ENCODE data around the gene TH.

The TH gene

GRCh38 chr11:2139621-2140337 is 31.8 kb downstream of the TH start:
- DNase-seq = no peak

DNA sequence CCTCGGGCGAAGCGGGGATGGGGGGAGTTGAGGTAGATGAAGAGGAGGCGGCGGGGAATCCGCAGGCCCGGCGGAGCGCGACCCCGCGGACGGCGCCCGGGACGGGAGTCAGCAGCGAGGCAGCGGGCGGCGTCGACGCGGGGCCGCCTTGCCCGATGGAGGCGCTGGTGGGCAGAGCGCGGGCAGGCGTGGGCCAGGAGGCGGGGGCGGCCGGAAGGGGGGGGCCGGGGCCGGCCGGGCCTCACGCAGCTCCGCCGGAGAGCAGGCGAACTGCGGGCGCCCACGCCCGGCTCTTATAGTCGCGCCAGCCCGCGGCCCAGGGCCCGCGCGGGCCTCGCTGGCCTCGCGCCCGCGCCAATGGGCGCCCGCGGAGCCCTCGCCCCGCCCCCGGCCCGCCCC is 32.5 kb downstream of the TH start, which contains the start of gene IGF2:
Gene IGF2, minus strand, starts transcription at position 267 of the 399 bp plus-strand sequence. CDS start 3,866 bp downstream, outside the sequence.
- no peak for DNase-seq

DNA sequence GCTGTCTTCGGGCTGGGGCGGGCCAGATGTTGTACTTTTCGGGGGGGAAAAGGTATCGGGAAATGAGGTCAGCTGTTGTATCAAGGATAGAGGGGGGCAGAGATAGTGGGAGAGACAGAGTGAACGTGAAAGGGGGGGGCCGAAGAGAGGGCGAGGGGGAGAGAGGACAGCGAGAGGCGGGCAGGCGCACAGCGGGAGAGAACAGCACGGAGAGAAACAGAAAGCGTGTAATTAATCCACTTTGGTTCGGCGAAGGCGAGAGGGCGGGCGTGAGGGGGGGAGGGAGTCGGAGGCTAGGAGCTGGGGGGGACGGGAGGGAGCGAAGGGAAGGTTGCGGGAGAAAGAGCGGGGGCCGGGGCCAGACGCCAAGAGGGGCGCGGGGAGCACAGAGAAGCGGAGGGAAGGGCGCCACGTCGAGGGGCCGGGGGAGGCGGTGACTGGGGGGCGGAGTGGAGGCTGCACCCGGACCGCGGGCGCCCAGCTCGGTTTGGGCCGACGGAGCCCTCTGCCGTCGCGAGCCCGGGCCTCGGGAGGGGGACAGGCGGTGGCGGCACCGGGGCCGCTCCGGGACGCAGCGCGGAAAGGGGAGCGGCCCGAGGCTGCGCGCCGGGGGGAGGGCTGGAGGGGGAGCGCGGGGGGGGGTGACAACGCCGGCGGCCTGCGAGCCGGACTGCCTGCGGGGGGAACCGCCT is 33.0 kb downstream of the TH start:
- peak; percentile 13 for DNase-seq

DNA sequence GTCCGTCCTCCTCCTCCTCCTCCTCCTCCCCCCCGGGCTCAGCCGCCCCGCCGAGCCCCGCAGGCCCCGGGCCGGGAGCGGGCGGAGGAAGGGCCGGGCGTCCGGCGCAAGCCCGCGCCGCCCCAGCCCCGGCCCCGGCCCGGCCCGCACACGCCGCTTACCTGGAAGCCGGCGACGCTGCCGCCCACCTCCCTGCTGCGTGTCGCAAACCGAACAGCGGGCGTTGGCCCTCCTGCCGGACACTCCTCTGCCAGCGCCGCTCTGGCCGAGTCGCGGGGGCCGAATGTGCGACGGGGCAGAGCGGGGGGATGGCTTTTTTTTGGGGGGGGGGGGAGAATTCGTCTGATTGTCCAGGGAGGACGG is 33.6 kb downstream of the TH start:
- no peak for DNase-seq

DNA sequence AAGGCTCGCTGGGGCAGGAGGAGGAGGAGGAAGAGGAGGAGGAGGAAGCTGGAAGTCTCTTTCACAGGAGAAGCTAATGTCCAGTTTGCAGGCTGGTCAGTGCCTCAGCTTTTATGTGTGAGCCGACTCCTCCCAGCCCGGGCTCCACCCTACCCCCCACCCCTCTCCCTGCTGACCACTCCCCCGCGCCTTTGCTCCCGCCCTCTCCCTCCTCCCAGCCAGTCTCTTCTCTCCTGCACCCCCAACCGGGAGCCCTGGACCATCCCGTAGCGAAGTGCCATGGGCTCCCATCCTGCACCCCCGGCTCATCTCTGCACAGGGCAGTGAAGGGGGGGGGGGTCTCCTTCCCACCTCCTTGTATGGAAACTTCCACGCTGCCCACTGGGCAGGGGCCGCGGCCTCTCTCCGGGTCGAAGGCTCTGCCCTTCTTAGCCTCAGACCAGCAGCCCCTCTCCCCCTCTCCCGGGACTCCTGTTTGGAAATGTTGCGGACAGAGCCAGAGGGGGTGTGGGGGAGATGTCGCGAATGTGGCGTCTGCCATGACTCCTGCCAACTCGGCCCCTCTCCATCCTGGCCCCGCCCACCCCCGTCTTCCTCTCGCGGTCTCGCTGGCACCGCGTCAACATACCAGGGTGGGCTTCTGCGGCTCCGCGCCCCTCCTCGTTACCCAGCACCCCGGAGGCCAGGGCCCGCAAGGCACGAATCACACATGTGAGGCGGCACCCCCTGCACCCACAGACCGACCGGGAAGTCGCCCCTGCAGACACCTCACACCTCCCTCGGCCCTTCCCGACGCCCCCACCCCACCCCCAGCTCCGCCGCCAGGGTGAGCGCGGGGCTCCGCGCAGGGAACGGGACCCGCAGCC is 34.2 kb downstream of the TH start:
- no peak for DNase-seq

DNA sequence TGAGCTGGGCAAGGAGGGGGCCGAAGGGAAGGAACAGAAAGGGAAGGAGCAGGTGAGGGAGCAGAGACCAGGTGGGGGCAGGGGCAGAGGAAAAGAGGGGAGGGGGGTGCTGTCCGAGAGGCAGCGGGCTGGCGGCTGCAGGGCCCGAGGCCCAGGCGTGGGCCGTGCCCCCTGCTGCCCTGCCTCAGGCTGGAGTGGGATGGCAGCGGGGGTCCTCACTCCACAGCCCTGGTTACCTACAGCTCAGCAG is 34.7 kb downstream of the TH start:
- DNase-seq = no peak

DNA sequence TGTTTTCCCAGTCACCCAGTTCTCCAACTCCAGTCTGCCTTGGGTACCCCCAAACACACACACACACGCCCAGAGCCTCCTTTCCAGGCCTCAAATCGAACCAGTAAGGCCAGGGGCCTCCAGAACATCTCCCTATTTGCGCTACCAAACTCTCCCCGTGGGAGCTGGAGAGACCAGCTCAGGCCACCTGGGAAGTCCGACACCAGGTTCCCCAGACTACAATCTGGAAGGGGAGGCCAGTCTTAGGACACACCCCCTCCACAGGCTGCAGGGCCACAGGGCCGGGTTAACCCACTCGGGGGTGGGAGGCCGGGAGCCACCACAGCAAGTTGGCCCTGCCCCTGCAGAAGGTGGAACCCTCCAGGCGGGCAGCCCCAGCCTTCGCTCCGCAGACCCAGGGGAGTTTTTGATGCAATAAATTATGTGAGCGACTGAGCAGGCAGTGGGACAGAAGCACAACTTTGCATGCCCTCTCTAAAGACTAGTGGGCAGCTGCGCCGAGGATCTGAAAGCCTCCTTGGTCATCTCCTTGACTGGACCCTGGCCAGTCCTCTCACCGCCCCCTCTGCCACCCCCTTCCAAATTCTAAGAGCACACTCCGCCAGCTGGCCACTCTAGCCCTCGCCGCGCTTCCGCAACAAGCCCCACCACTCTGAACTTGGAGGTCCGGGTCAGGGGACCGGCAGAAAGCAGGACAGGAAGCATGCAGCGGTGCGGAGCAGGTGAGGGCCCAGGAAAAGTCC is 35.2 kb downstream of the TH start:
- no peak for DNase-seq

DNA sequence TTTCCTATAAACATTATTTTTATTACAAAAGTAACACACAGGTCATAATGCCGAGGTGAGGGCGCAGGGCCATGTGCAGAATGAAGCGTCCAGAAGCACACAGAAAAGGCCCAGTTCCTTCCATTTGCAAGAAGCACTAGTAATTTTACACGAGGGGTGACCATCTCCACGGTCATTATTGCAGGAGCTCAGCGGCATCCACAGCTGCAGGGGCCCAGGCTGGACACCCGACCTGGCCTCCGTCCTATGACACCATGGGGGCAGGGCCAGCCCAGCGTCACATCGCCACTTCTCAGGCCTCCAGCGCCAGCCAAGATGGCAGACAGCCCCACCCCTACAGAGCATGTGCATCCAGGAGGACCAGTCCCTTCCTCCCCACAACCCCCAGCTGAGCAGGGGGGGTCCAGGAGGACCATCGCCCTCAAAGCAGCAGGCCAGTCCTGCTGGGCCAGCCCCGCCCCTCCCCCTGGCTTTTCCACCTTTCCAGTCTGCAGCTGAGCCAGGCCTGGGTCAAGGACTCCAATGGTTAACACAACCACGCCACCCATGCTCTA is 35.9 kb downstream of the TH start:
- DNase-seq = no peak

DNA sequence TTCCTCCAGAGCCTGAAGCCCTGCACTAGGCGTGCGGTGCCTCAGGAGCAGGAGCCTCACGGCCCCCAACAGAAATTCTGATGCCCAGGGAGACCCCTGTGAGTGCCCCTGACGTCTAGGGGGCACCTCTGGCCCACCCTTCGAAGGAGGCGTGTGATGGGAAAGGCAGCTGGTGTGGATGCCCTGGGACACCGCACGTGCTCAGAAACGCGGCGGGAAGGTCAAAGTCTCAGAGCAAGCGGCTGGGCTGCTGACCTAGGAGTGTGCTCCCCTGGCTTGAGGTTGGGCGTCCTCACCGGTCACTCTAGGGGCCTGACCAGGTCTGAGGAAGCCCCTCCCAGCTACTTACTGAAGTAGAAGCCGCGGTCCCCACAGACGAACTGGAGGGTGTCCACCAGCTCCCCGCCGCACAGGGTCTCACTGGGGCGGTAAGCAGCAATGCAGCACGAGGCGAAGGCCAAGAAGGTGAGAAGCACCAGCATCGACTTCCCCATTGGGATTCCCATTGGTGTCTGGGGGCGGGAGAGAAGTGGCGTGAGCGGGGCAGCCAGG is 36.5 kb downstream of the TH start:
- no peak for DNase-seq

DNA sequence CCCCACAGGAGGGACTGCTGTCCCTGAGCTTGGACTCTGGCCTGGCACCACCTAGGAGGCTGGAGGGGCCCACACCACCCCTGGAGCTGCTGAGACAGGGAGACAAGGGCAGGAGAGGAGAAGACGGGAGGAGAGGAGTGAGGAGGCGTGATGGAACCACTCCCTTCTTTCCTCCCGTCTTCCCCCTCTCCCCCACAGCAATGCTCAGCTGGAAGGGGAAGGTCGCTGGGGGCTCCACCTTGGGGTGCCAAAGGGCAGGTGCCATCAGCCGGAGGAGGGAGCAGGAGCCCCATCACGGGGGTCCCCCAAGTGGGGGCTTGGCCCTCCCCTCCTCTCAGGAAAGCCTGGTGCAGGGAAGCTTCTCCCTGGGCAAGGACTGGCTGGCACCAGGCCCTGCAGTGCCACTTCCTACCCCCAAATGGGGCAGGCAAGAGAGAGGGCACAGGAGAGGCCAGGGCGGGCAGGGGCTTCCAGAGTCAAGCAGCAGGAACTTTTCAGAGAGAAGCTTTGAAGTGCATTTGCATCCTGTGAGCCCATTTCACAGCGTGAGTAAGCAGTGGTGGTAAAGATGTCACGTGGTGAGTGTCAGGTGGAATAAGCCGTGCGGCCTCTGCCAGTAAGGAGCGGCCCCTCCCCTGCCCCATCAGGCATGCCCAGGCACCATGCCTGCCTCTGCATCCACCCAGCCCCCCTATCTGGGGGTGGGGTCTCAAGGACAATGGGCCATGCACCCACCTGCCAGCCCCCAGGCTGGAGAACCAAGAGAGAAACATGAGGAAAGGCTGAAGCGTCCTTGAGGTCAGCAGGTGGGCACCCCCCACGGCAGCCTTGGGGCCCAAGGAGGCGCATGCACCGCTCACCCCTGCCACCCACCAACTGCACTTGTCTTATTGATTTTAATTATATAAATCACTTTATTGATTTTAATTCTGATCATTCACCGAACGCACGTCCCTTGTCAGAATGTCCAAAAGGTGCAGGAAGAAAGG is 37.3 kb downstream of the TH start:
- no peak for DNase-seq

DNA sequence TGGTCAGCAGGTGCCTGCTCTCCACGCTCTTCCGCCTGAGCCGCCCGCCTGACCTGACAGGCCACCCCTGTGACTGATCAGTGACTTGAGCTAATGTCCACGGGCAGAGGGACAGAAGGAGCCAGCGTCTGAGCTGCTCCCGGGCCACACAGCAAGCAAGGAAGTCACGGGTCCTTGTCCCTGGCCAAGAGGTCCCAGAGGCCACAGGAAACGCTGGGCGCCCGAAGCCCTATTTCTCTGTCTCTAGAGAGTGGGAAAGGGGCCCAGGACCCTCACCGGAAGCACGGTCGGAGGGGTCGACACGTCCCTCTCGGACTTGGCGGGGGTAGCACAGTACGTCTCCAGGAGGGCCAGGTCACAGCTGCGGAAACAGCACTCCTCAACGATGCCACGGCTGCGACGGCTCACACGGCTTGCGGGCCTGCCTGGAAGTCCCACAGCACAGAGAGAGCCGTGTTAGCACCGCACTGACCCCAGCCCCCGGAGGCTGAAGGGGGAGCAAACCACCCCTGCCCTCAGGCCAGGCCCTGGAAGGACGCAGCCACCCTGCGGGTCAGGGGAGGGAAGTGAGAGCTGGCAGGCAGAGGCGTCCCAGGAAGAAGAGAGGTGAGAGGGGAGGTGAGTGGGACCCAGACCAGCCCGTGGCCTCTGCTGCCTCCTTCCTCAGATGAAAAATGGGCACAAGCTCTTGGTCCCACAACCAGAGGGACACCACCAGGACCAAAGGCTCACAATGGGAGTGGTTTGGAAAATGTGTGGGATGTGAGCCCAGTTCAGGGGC is 38.2 kb downstream of the TH start:
- no peak for DNase-seq

- no peak for DNase-seq
Measured at GRCh38 chr11:2132874-2133240, 38.8 kb downstream of the TH start.

DNA sequence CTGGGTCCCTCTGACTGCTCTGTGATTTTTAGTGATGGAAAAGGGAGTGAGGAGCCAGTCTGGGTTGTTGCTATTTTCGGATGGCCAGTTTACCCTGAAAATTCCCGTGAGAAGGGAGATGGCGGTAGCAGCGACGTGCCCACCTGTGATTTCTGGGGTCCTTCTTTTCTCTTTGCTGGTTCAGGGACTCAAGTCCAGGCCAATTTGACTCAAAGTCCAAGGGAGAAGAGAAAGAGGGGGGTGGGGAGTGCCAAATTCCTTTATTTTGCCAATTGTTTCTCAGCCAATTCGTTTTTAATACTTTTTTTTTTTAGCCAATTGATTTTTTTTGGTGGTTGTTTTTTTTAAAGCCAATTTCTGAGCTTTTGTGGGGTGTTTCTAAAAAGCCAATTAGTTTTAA is 39.4 kb downstream of the TH start:
- DNase-seq = no peak

DNA sequence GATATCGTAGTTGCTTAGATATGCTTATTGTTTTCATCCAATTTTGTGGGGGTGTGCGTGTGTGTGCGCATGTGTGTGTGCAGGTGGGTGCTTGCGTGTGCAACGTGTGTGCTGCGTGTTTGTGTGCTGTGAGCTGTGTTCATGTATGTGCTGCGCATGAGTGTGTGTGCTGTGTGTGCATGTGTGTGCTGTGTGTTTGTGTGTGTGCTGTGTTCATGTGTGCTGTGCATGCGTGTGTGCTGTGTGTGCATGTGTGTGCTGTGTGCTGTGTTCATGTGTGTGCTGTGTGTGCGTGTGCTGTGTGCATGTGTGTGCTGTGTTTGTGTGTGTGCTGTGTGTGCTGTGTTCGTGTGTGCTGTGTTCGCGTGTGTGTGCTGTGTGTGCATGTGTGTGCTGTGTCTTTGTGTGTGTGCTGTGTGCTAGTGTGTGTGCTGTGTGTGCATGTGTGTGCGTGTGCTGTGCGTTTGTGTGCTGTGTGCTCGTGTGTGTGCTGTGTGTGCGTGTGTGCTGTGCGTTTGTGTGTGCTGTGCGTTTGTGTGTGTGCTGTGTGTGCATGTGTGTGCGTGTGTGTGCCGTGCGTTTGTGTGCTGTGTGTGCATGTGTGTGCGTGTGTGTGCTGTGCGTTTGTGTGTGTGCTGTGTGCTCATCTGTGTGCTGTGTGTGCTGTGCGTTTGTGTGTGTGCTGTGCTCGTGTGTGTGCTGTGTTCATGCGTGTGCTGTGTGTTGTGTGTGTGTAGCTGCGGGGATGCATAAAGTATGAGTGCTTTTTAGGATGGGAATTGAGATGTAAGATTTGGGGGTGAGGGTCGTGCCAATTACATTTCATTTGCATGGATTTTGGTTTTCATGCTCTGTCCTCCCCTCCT is 40.0 kb downstream of the TH start:
- no peak for DNase-seq

DNA sequence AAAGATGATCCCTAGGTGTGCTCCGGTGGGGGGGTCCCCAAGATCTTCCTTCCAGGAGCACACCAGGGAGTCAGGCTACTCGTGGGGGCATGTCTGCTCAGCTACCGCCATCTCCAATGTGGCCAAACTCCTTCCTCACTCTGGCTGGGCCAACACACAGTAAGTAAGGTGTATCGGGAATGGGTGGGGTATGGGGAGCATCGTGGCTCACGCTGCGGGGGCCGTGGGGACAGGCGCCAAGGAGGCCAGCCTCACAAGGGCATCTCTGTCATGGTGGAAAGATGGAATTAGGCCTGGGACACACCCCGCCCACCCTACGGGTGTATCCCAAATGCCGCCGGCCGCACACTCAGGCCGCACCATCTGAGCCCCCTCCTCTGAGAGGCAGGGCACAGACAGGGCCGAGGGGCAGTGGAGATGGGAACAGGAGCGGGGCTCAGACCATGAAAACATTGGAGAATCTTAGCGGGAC is 40.7 kb downstream of the TH start:
- DNase-seq = no peak

GRCh38 chr11:2129699-2130366 is 41.8 kb downstream of the TH start:
- no peak for DNase-seq

DNA sequence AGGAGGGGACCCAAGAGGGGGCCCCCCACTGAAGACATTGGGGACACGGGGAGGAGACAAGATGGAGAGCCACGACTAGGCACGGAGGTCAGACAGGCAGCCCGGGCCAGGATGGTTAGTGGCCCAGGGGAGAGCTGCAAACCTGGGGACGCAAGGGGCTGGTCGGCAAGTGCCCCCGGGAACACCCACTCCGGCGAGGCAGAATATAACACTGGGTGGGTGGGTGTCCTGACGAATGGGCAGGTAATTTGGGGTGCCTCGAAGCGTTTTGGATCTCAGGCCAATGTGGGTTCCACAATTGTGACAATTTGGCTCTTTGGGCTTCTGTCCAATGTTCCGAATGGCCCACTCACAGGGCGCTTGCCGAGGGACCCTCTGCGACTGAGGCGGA is 42.3 kb downstream of the TH start:
- DNase-seq = no peak

GRCh38 chr11:2128511-2129307 is 42.9 kb downstream of the TH start:
- no peak for DNase-seq

Measured in CD4-positive, alpha-beta T cell treated with Interleukin-17A for 4 hours (primary cell).